OCI-LY1 (cell line): ENCODE results near the gene PARD3.

ENCODE experiments used
- H2AFZ ChIP-seq: fragments of 200-600 bp; sonication (generic), shearing (Covaris generic); 2 replicates; pipeline ENCODE4 v1.6.0; 2014; ENCODE audit warnings: antibody characterized with exemption, mild to moderate bottlenecking, low read length
- H3F3A ChIP-seq: fragments of 200-600 bp; sonication (generic), shearing (Covaris generic); 2 replicates; pipeline ENCODE4 v1.6.0; 2014; ENCODE audit warnings: mild to moderate bottlenecking, antibody characterized with exemption, low read length, moderate library complexity; ENCODE audit not compliant: insufficient read depth
- H3K27ac ChIP-seq: fragments of 200-600 bp; sonication (generic); 2 replicates; pipeline ENCODE4 v1.5.1; 2014; ENCODE audit warnings: low read length, mixed run types, mild to moderate bottlenecking, low read depth; ENCODE audit not compliant: poor library complexity, severe bottlenecking
- H3K27me3 ChIP-seq: fragments of 200-600 bp; sonication (generic); 2 replicates; pipeline ENCODE4 v1.6.0; 2014; ENCODE audit warnings: antibody characterized with exemption, mild to moderate bottlenecking, low read length, moderate library complexity; ENCODE audit not compliant: insufficient read depth
- H3K36me3 ChIP-seq: fragments of 200-600 bp; sonication (generic); 2 replicates; pipeline ENCODE4 v1.6.1; 2014; ENCODE audit warnings: mild to moderate bottlenecking, antibody characterized with exemption, low read length, moderate library complexity, mixed read lengths; ENCODE audit not compliant: insufficient read depth
- H3K4me1 ChIP-seq: fragments of 200-600 bp; sonication (generic); 2 replicates; pipeline ENCODE4 v1.5.1; 2014; ENCODE audit warnings: mild to moderate bottlenecking, low read length, moderate library complexity; ENCODE audit not compliant: insufficient read depth, severe bottlenecking
- H3K4me2 ChIP-seq: fragments of 200-600 bp; sonication (generic), shearing (Covaris generic); 2 replicates; pipeline ENCODE4 v1.6.1; 2014; ENCODE audit warnings: low read length
- H3K4me3 ChIP-seq: fragments of 200-600 bp; sonication (generic); 2 replicates; pipeline ENCODE4 v1.5.1; 2014; ENCODE audit warnings: low read length, low read depth, mild to moderate bottlenecking, mixed read lengths; ENCODE audit not compliant: poor library complexity, severe bottlenecking
- H3K79me2 ChIP-seq: fragments of 200-600 bp; shearing (Covaris generic); 2 replicates; pipeline ENCODE4 v1.6.1; 2016; ENCODE audit warnings: mixed run types, low read length, mixed read lengths; ENCODE audit not compliant: insufficient read depth
- H3K9ac ChIP-seq: fragments of 200-600 bp; sonication (generic), shearing (Covaris generic); 2 replicates; pipeline ENCODE4 v1.6.1; 2014; ENCODE audit warnings: mild to moderate bottlenecking, low read length, mixed read lengths
- H3K9me2 ChIP-seq: fragments of 200-600 bp; sonication (generic), shearing (Covaris generic); 2 replicates; pipeline ENCODE4 v1.6.1; 2014; ENCODE audit warnings: low read depth, mild to moderate bottlenecking, low read length, mixed read lengths
- H3K9me3 ChIP-seq: fragments of 200-600 bp; shearing (Covaris generic); 2 replicates; pipeline ENCODE4 v1.6.1; 2014; ENCODE audit warnings: low read length, mixed read lengths
- H4K20me1 ChIP-seq: fragments of 200-600 bp; sonication (generic), shearing (Covaris generic); 2 replicates; pipeline ENCODE4 v1.6.0; 2016; ENCODE audit warnings: mild to moderate bottlenecking, low read length; ENCODE audit not compliant: insufficient read depth
- EZH2 ChIP-seq: fragments of 200-600 bp; sonication (generic), shearing (Covaris generic); IDR thresholded peaks from 2 replicates; pipeline ENCODE4 v1.8.0; 2017; ENCODE audit warnings: borderline replicate concordance, mixed run types, mild to moderate bottlenecking, antibody characterized with exemption, low read length, moderate library complexity, mixed read lengths
- TF ChIP-seq, protein P1 (sequence below): fragments of 200-600 bp; sonication (generic), shearing (Covaris generic); IDR thresholded peaks from 2 replicates; pipeline ENCODE4 v1.5.1; 2017; ENCODE audit warnings: mild to moderate bottlenecking, antibody characterized with exemption, low read length, moderate library complexity, mixed read lengths

The PARD3 gene

GRCh38 chr10:34187201-34187600, 627.9 kb downstream of the PARD3 start:
- TF ChIP-seq EZH2: no peak
- TF ChIP-seq, protein P1, sequence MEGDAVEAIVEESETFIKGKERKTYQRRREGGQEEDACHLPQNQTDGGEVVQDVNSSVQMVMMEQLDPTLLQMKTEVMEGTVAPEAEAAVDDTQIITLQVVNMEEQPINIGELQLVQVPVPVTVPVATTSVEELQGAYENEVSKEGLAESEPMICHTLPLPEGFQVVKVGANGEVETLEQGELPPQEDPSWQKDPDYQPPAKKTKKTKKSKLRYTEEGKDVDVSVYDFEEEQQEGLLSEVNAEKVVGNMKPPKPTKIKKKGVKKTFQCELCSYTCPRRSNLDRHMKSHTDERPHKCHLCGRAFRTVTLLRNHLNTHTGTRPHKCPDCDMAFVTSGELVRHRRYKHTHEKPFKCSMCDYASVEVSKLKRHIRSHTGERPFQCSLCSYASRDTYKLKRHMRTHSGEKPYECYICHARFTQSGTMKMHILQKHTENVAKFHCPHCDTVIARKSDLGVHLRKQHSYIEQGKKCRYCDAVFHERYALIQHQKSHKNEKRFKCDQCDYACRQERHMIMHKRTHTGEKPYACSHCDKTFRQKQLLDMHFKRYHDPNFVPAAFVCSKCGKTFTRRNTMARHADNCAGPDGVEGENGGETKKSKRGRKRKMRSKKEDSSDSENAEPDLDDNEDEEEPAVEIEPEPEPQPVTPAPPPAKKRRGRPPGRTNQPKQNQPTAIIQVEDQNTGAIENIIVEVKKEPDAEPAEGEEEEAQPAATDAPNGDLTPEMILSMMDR: no peak

GRCh38 chr10:34186745-34187144, 628.4 kb downstream of the PARD3 start:
- H3K9me3 ChIP-seq: no peaks in the 10 kb centered on the region
- H4K20me1 ChIP-seq: no peaks in the 10 kb centered on the region
- TF ChIP-seq, protein P1: no peak
- TF ChIP-seq EZH2: no peak
- no peaks in the 10 kb centered on the region for H3K27me3 ChIP-seq
- no peak overlapping the region for H3K9ac ChIP-seq
- no peak overlapping the region for H3K4me3 ChIP-seq
- no peaks in the 10 kb centered on the region for H3K36me3 ChIP-seq
- H3K4me1 ChIP-seq: no peaks in the 10 kb centered on the region
- no peak overlapping the region for H3K4me2 ChIP-seq
- H3K27ac ChIP-seq: no peak overlapping the region
- no peaks in the 10 kb centered on the region for H3K9me2 ChIP-seq
- H3K79me2 ChIP-seq: no peaks in the 10 kb centered on the region
- H2AFZ ChIP-seq: no peak overlapping the region
- no peaks in the 10 kb centered on the region for H3F3A ChIP-seq

More at GRCh38 chr10:34187201-34187600, 627.9 kb downstream of the PARD3 start:
- no peak overlapping the region for H3K9ac ChIP-seq
- H3K9me2 ChIP-seq: no peaks in the 10 kb centered on the region
- no peak overlapping the region for H2AFZ ChIP-seq
- H3K9me3 ChIP-seq: no peaks in the 10 kb centered on the region
- H3K4me3 ChIP-seq: no peak overlapping the region
- H3K36me3 ChIP-seq: no peaks in the 10 kb centered on the region
- H3K4me2 ChIP-seq: no peak overlapping the region
- H3K27ac ChIP-seq: no peak overlapping the region
- no peaks in the 10 kb centered on the region for H3K4me1 ChIP-seq
- H3K27me3 ChIP-seq: no peaks in the 10 kb centered on the region
- H3F3A ChIP-seq: no peaks in the 10 kb centered on the region
- H3K79me2 ChIP-seq: no peaks in the 10 kb centered on the region
- no peaks in the 10 kb centered on the region for H4K20me1 ChIP-seq

DNA sequence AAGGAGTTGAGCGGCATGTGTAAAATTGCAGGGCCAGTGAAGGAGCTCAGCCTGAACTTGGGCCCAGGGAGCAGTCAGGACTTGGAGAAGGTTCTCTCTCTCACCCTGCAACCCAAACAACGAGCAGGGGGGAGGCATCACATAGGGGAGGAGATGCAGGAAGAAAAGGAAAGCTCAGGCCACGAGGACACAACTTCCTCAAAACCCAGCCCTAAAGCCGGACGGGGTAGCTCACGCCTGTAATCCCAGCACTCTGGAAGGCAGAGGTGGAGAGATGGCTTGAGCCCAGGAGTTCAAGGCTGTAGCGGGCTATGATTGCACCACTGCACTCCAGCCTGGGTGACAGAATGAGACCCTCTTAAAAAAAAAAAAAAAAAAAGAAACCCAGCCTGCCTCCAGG, 629.1 kb downstream of the PARD3 start:
- Histone ChIP-seq H3F3A (no peaks in the 10 kb centered on the region), H4K20me1 (no peaks in the 10 kb centered on the region), H3K9me2 (no peaks in the 10 kb centered on the region), H3K9me3 (no peaks in the 10 kb centered on the region), H2AFZ (no peak overlapping the region), H3K9ac (no peak overlapping the region), H3K4me2 (no peak overlapping the region), H3K36me3 (no peaks in the 10 kb centered on the region), H3K4me1 (no peaks in the 10 kb centered on the region), H3K79me2 (no peaks in the 10 kb centered on the region), H3K27ac (no peak overlapping the region), H3K27me3 (no peaks in the 10 kb centered on the region), H3K4me3 (no peak overlapping the region)
- TF ChIP-seq, protein P1: no peak
- TF ChIP-seq EZH2: no peak
